Neuronal stem cell (in vitro differentiated cells): ENCODE data around the gene ZNF180.

Experiments used
- DNase-seq: peaks from one replicate; pipeline ENCODE4 v3.0.0-alpha.2; 2013; ENCODE audit warnings: low spot score
- H2AFZ ChIP-seq: one replicate; pipeline ENCODE4 v1.6.1; 2013; ENCODE audit warnings: mild to moderate bottlenecking, low read length, inconsistent platforms
- H2AK5ac ChIP-seq: 2 replicates; pipeline ENCODE4 v1.6.1; 2013; ENCODE audit warnings: low read depth, mild to moderate bottlenecking, inconsistent platforms, low read length, moderate library complexity, mixed read lengths
- H2BK120ac ChIP-seq: 2 replicates; pipeline ENCODE4 v1.6.1; 2013; ENCODE audit warnings: low read depth, mild to moderate bottlenecking, inconsistent platforms, low read length, moderate library complexity, mixed read lengths
- H2BK12ac ChIP-seq: one replicate; pipeline ENCODE4 v1.6.1; 2013; ENCODE audit warnings: low read length, inconsistent platforms
- H2BK15ac ChIP-seq: 2 replicates; pipeline ENCODE4 v1.6.1; 2013; ENCODE audit warnings: mild to moderate bottlenecking, low read length, inconsistent platforms, mixed read lengths
- H2BK5ac ChIP-seq: one replicate; pipeline ENCODE4 v1.6.1; 2013; ENCODE audit warnings: inconsistent platforms, mild to moderate bottlenecking, low read length, moderate library complexity
- H3K14ac ChIP-seq: one replicate; pipeline ENCODE4 v1.6.1; 2013; ENCODE audit warnings: low read length, inconsistent platforms
- H3K18ac ChIP-seq: 2 replicates; pipeline ENCODE4 v1.6.1; 2013; ENCODE audit warnings: low read length, inconsistent platforms
- H3K23ac ChIP-seq: 2 replicates; pipeline ENCODE4 v1.6.1; 2013; ENCODE audit warnings: low read depth, mild to moderate bottlenecking, mixed read lengths, low read length, inconsistent platforms; ENCODE audit not compliant: poor library complexity
- H3K27ac ChIP-seq: replicated peaks from 3 replicates; pipeline ENCODE4 v1.5.1; 2013; ENCODE audit warnings: low read length, inconsistent platforms
- H3K27me3 ChIP-seq, 3 experiments: 2 replicates each; pipeline ENCODE4 v1.6.1; 2013; ENCODE audit warnings: low read length in 3 of 3, mild to moderate bottlenecking in 2 of 3, inconsistent platforms in 1 of 3, low read depth in 1 of 3, mixed read lengths in 1 of 3, moderate library complexity in 1 of 3; ENCODE audit not compliant: control insufficient read depth in 3 of 3, insufficient read depth in 3 of 3
- H3K36me3 ChIP-seq, 2 donors: replicated peaks in 1 of 2; 2 replicates each; pipeline ENCODE4 v1.6.1; 2013; ENCODE audit warnings: low read length in 2 of 2; ENCODE audit not compliant: control insufficient read depth in 2 of 2, insufficient read depth in 2 of 2
- H3K4ac ChIP-seq: 2 replicates; pipeline ENCODE4 v1.6.1; 2013; ENCODE audit warnings: inconsistent platforms, mild to moderate bottlenecking, low read length, moderate library complexity
- H3K4me1 ChIP-seq, 2 donors: 1 replicate in 1 of 2; 2 replicates in 1 of 2; pipeline ENCODE4 v1.6.1; 2013; ENCODE audit warnings: low read length in 2 of 2, low read depth in 1 of 2; ENCODE audit not compliant: control insufficient read depth in 2 of 2, insufficient read depth in 1 of 2
- H3K4me2 ChIP-seq: one replicate; pipeline ENCODE4 v1.6.1; 2013; ENCODE audit warnings: mild to moderate bottlenecking, low read length, inconsistent platforms; ENCODE audit not compliant: insufficient read depth, poor library complexity, severe bottlenecking
- H3K4me3 ChIP-seq, 2 donors: 2 replicates each; pipeline ENCODE4 v1.5.1; 2013; ENCODE audit warnings: low read length in 2 of 2, mild to moderate bottlenecking in 2 of 2, inconsistent platforms in 1 of 2, moderate library complexity in 1 of 2
- H3K79me1 ChIP-seq: one replicate; pipeline ENCODE4 v1.6.1; 2013; ENCODE audit warnings: low read depth, mild to moderate bottlenecking, inconsistent platforms, low read length, moderate library complexity
- H3K9ac ChIP-seq: one replicate; pipeline ENCODE4 v1.6.1; 2013; ENCODE audit warnings: mild to moderate bottlenecking, low read depth, low read length, inconsistent platforms; ENCODE audit not compliant: poor library complexity
- H3K9me3 ChIP-seq, 2 donors: replicated peaks in 1 of 2; 2 replicates each; pipeline versions ENCODE3 to v1.6.1; 2013; ENCODE audit warnings: low read length in 2 of 2, mild to moderate bottlenecking in 2 of 2, inconsistent platforms in 1 of 2, low read depth in 1 of 2, mixed read lengths in 1 of 2, moderate library complexity in 1 of 2; ENCODE audit not compliant: control insufficient read depth in 2 of 2, insufficient read depth in 1 of 2
- H4K8ac ChIP-seq: one replicate; pipeline ENCODE4 v1.6.1; 2013; ENCODE audit warnings: low read depth, mild to moderate bottlenecking, inconsistent platforms, low read length, moderate library complexity
- H4K91ac ChIP-seq: one replicate; pipeline ENCODE4 v1.6.1; 2013; ENCODE audit warnings: low read length, low read depth, mild to moderate bottlenecking, inconsistent platforms; ENCODE audit not compliant: poor library complexity
- WGBS, 2 donors: extraction: QIAGEN DNeasy Blood & Tissue Kit; methylation state at CpG; one replicate each; pipeline ENCODE4 v1.1.7; 2013; ENCODE audit warnings: missing lambda C conversion rate in 2 of 2, mixed read lengths in 1 of 2; ENCODE audit not compliant: insufficient read length in 2 of 2, insufficient replicate concordance in 1 of 2; ENCODE audit errors: extremely low coverage in 2 of 2; 5-methylcytosine and 5-hydroxymethylcytosine counted together

Gene ZNF180

GRCh38 chr19:44515907-44516306, 15.6 kb upstream of the ZNF180 start:
- no peak overlapping the region for H2BK5ac ChIP-seq
- H3K9me3 ChIP-seq = peaks cover 0 to 13% of the 10 kb centered on the region in 2 donors
- H3K4me2 ChIP-seq = no peak overlapping the region
- H4K8ac ChIP-seq = no peak overlapping the region
- no peaks in the 10 kb centered on the region for H3K36me3 ChIP-seq
- H3K4me3 ChIP-seq = no peak overlapping the region
- whole genome bisulfite sequencing, 2 donors = no CpG with 5 or more reads among the region's 1 CpG
- no peak overlapping the region for H2AFZ ChIP-seq
- no peak overlapping the region for H2BK12ac ChIP-seq
- H3K4me1 ChIP-seq = no peaks in the 10 kb centered on the region
- H4K91ac ChIP-seq = no peak overlapping the region
- no peak overlapping the region for H3K14ac ChIP-seq
- no peak overlapping the region for H2AK5ac ChIP-seq
- H2BK120ac ChIP-seq = no peak overlapping the region
- no peak overlapping the region for H2BK15ac ChIP-seq
- no peak for DNase-seq
- H3K18ac ChIP-seq = no peak overlapping the region
- H3K23ac ChIP-seq = no peak overlapping the region
- H3K79me1 ChIP-seq = no peaks in the 10 kb centered on the region
- H3K27ac ChIP-seq = no peak overlapping the region
- H3K27me3 ChIP-seq = no peaks in the 10 kb centered on the region
- no peak overlapping the region for H3K4ac ChIP-seq
- H3K9ac ChIP-seq = no peak overlapping the region

GRCh38 chr19:44515031-44515430, 14.7 kb upstream of the ZNF180 start:
- Histone ChIP-seq H3K4me1 (no peaks in the 10 kb centered on the region), H3K79me1 (no peaks in the 10 kb centered on the region), H3K27ac (no peak overlapping the region), H4K8ac (no peak overlapping the region), H3K14ac (no peak overlapping the region), H3K9me3 (peaks cover 0 to 7% of the 10 kb centered on the region in 2 donors), H2AFZ (no peak overlapping the region), H2BK15ac (no peak overlapping the region), H3K27me3 (no peaks in the 10 kb centered on the region), H3K9ac (no peak overlapping the region), H2AK5ac (no peak overlapping the region), H4K91ac (no peak overlapping the region), H3K18ac (no peak overlapping the region), H3K4ac (no peak overlapping the region), H3K4me2 (no peak overlapping the region), H2BK12ac (no peak overlapping the region), H2BK5ac (no peak overlapping the region), H3K23ac (no peak overlapping the region), H3K36me3 (no peaks in the 10 kb centered on the region), H2BK120ac (no peak overlapping the region), H3K4me3 (no peak overlapping the region)
- WGBS, 2 donors = no CpG with 5 or more reads among the region's 3 CpGs
- DNase-seq = no peak

GRCh38 chr19:44512326-44513298, 12.3 kb upstream of the ZNF180 start:
- H3K27me3 ChIP-seq = peaks cover 0 to 5% (median 0%) of the 10 kb centered on the region in 3 experiments
- H2BK120ac ChIP-seq = no peak overlapping the region
- peaks cover 0 to 6% of the 10 kb centered on the region in 2 donors for H3K9me3 ChIP-seq
- no peak overlapping the region for H2BK15ac ChIP-seq
- no peak overlapping the region for H3K4me2 ChIP-seq
- H3K23ac ChIP-seq = peak overlapping the region; percentile 2
- no peak overlapping the region for H2AFZ ChIP-seq
- no peak overlapping the region for H2BK5ac ChIP-seq
- H3K4me3 ChIP-seq = no peak overlapping the region
- H3K4ac ChIP-seq = no peak overlapping the region
- H3K14ac ChIP-seq = no peak overlapping the region
- WGBS, 2 donors = no CpG with 5 or more reads among the region's 12 CpGs
- H3K27ac ChIP-seq = no peak overlapping the region
- no peaks in the 10 kb centered on the region for H3K4me1 ChIP-seq
- H4K8ac ChIP-seq = no peak overlapping the region
- H2BK12ac ChIP-seq = no peak overlapping the region
- H2AK5ac ChIP-seq = no peak overlapping the region
- no peak overlapping the region for H4K91ac ChIP-seq
- no peak overlapping the region for H3K18ac ChIP-seq
- no peak for DNase-seq
- no peak overlapping the region for H3K9ac ChIP-seq
- H3K79me1 ChIP-seq = no peaks in the 10 kb centered on the region
- no peaks in the 10 kb centered on the region for H3K36me3 ChIP-seq

GRCh38 chr19:44509478-44509877, 9.2 kb upstream of the ZNF180 start:
- Histone ChIP-seq H3K4me2 (no peak overlapping the region), H3K36me3 (no peaks in the 10 kb centered on the region), H3K79me1 (no peaks in the 10 kb centered on the region), H3K4me3 (no peak overlapping the region), H3K9me3 (peaks cover 0 to 5% of the 10 kb centered on the region in 2 donors), H2AK5ac (no peak overlapping the region), H2BK15ac (no peak overlapping the region), H3K18ac (no peak overlapping the region), H3K27ac (no peak overlapping the region), H2BK120ac (no peak overlapping the region), H4K8ac (no peak overlapping the region), H3K23ac (no peak overlapping the region), H3K14ac (no peak overlapping the region), H2AFZ (no peak overlapping the region), H3K9ac (no peak overlapping the region), H2BK5ac (no peak overlapping the region), H4K91ac (no peak overlapping the region), H3K4ac (no peak overlapping the region), H3K4me1 (no peaks in the 10 kb centered on the region), H2BK12ac (no peak overlapping the region), H3K27me3 (peaks cover 0 to 17% (median 0%) of the 10 kb centered on the region in 3 experiments)
- no peak for DNase-seq
